GM12873 (cell line): ENCODE results near the gene SPATA19.

ENCODE experiments used
- TF ChIP-seq, protein P1 (sequence below): IDR thresholded peaks from 2 replicates; pipeline ENCODE4 v1.5.1; 2012; ENCODE audit warnings: low read depth, mild to moderate bottlenecking, moderate library complexity, low read length, control low read depth; ENCODE audit not compliant: insufficient read depth; ENCODE audit errors: missing control alignments

SPATA19 gene, protein sequence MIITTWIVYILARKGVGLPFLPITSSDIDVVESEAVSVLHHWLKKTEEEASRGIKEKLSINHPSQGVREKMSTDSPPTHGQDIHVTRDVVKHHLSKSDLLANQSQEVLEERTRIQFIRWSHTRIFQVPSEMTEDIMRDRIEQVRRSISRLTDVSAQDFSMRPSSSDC

GRCh38 chr11:133845413-133845812 lies at the start of gene SPATA19:
Gene SPATA19, minus strand, starts transcription at chr11:133845513. Its CDS starts 67 bp downstream, at chr11:133845446.
- TF ChIP-seq, protein P1, sequence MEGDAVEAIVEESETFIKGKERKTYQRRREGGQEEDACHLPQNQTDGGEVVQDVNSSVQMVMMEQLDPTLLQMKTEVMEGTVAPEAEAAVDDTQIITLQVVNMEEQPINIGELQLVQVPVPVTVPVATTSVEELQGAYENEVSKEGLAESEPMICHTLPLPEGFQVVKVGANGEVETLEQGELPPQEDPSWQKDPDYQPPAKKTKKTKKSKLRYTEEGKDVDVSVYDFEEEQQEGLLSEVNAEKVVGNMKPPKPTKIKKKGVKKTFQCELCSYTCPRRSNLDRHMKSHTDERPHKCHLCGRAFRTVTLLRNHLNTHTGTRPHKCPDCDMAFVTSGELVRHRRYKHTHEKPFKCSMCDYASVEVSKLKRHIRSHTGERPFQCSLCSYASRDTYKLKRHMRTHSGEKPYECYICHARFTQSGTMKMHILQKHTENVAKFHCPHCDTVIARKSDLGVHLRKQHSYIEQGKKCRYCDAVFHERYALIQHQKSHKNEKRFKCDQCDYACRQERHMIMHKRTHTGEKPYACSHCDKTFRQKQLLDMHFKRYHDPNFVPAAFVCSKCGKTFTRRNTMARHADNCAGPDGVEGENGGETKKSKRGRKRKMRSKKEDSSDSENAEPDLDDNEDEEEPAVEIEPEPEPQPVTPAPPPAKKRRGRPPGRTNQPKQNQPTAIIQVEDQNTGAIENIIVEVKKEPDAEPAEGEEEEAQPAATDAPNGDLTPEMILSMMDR: no peak

- TF ChIP-seq, protein P1: no peak
Observed at GRCh38 chr11:133895061-133895479, 49.8 kb upstream of the SPATA19 start.

DNA sequence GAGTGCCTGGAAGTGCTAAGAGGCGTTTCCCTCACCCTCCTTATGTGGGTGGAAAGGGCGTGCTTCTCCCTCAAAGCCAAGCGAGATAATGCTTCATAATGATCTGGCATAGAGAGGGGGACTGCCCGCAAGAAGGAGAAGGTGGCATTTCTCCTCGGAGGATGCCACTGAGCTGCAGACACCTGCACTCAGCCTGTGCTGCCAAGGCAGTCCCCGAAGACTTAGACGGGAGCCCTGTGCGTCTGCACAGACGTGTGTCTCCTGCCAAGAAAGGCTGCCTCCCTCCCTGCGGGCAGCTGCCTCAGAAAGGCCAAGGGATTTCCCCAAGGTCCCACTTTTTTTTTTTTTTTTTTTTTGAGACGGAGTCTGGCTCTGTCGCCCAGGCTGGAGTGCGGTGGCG lies 48.1 kb upstream of the SPATA19 start:
- TF ChIP-seq, protein P1: no peak

GRCh38 chr11:133892584-133893380 lies 47.5 kb upstream of the SPATA19 start:
- TF ChIP-seq, protein P1: no peak

DNA sequence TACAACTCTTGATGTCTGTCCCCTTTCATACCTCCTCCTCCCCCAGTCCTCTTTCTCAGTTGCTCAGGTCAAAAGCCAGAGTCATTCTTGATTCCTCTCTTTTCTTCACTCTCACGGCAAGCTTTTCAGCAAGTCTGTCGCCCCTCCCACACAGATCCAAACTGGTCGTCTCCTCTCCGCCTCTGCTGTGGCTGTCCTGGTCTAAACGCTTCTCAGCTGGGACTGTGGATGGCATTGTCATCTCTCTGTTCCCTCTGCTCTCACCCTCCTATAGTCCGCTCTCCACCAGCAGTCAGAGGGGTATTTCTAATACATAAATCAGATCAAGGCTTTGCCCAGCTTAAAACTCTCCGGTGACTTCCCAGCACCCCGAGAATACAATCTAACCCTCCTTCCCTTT lies 46.8 kb upstream of the SPATA19 start:
- TF ChIP-seq, protein P1: no peak

DNA sequence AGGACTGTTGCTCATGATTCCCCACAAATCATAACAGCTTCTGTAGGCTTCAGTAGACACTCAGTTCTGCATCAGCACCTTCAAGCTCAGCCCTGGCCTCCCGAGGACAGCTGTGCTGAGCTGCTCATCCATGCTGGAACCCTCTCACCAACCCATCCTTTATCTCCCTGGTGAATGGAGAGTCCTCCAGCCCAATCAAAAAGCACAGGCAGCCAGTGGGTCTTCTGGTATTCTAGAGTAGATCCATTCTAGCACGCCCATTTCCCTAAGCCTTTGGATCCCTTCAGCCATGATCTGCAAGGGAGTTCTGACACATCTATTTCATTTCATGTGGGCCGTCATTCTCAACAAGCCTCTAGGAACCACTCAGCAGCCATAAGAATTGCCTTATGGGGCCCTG lies 44.6 kb upstream of the SPATA19 start:
- TF ChIP-seq, protein P1: no peak

- TF ChIP-seq, protein P1: no peak
Observed at GRCh38 chr11:133889188-133889587, 43.9 kb upstream of the SPATA19 start.
